Measurements from ENCODE around the gene CLCN7. TPM values are rescaled to one million over a fixed set of nuclear protein-coding genes. Genes with fewer than 3 reads are reported as not detected.

Gene CLCN7
- total RNA-seq, 1 experiment from 2014 or later = 127 TPM

GRCh38 chr16:1397779-1398178 is 77.0 kb downstream of the CLCN7 start:
- CTCF ChIA-PET = no interaction called here
- no peaks in the 10 kb centered on the region for H3K9me3 Mint-ChIP-seq (ENCODE audit: unreplicated experiment)
- POLR2A ChIA-PET = no interaction called here
- Histone ChIP-seq H3K9me3 (no peaks in the 10 kb centered on the region), H3K4me3 (ENCODE audit: low read depth, low read length) (no peak overlapping the region), H3K36me3 (ENCODE audit: control insufficient read depth, insufficient read depth, low read length) (no peaks in the 10 kb centered on the region), H3K27me3 (replicated peaks; ENCODE audit: control insufficient read depth, insufficient read depth, low read length) (no peaks in the 10 kb centered on the region), H3K4me1 (no peaks in the 10 kb centered on the region)
- no peak overlapping the region for H3K4me3 Mint-ChIP-seq (ENCODE audit: unreplicated experiment)
- H3K4me1 Mint-ChIP-seq (ENCODE audit: low read depth, unreplicated experiment) = no peaks in the 10 kb centered on the region
- no peak overlapping the region for H3K27ac Mint-ChIP-seq (ENCODE audit: unreplicated experiment)
- no peak for DNase-seq
- H3K27me3 Mint-ChIP-seq (ENCODE audit: insufficient read depth, unreplicated experiment) = no peaks in the 10 kb centered on the region
- intact Hi-C loops (cut with micrococcal nuclease; ENCODE audit: unreplicated experiment) = no loop called here
- BruUV-seq (replicated peaks) = no TSS peak
- H3K36me3 Mint-ChIP-seq (ENCODE audit: insufficient read depth, unreplicated experiment) = peaks cover 15% of the 10 kb centered on the region
- TF ChIP-seq, protein P1, sequence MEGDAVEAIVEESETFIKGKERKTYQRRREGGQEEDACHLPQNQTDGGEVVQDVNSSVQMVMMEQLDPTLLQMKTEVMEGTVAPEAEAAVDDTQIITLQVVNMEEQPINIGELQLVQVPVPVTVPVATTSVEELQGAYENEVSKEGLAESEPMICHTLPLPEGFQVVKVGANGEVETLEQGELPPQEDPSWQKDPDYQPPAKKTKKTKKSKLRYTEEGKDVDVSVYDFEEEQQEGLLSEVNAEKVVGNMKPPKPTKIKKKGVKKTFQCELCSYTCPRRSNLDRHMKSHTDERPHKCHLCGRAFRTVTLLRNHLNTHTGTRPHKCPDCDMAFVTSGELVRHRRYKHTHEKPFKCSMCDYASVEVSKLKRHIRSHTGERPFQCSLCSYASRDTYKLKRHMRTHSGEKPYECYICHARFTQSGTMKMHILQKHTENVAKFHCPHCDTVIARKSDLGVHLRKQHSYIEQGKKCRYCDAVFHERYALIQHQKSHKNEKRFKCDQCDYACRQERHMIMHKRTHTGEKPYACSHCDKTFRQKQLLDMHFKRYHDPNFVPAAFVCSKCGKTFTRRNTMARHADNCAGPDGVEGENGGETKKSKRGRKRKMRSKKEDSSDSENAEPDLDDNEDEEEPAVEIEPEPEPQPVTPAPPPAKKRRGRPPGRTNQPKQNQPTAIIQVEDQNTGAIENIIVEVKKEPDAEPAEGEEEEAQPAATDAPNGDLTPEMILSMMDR (IDR thresholded peaks at IDR 0.05; ENCODE audit: insufficient read depth in 1 of 2, low read depth in 1 of 2, low read length in 1 of 2, severe bottlenecking in 1 of 2, unreplicated experiment in 1 of 2) = no peak

- TF ChIP-seq, protein P1 (IDR thresholded peaks at IDR 0.05; ENCODE audit: insufficient read depth in 1 of 2, low read depth in 1 of 2, low read length in 1 of 2, severe bottlenecking in 1 of 2, unreplicated experiment in 1 of 2) = no peak
- Histone ChIP-seq H3K4me1 (no peaks in the 10 kb centered on the region), H3K4me3 (ENCODE audit: low read depth, low read length) (no peak overlapping the region), H3K27me3 (replicated peaks; ENCODE audit: control insufficient read depth, insufficient read depth, low read length) (no peaks in the 10 kb centered on the region), H3K36me3 (ENCODE audit: control insufficient read depth, insufficient read depth, low read length) (no peaks in the 10 kb centered on the region), H3K9me3 (no peaks in the 10 kb centered on the region)
- no peaks in the 10 kb centered on the region for H3K27me3 Mint-ChIP-seq (ENCODE audit: insufficient read depth, unreplicated experiment)
- intact Hi-C loops (cut with micrococcal nuclease; ENCODE audit: unreplicated experiment) = no loop called here
- BruUV-seq (replicated peaks) = no TSS peak
- H3K27ac Mint-ChIP-seq (ENCODE audit: unreplicated experiment) = no peak overlapping the region
- no peak overlapping the region for H3K4me3 Mint-ChIP-seq (ENCODE audit: unreplicated experiment)
- ChIA-PET CTCF (no interaction called here), POLR2A (no interaction called here)
- peaks cover 11% of the 10 kb centered on the region for H3K36me3 Mint-ChIP-seq (ENCODE audit: insufficient read depth, unreplicated experiment)
- DNase-seq = no peak
- H3K9me3 Mint-ChIP-seq (ENCODE audit: unreplicated experiment) = no peaks in the 10 kb centered on the region
- no peaks in the 10 kb centered on the region for H3K4me1 Mint-ChIP-seq (ENCODE audit: low read depth, unreplicated experiment)
Observed at GRCh38 chr16:1395444-1396031, 79.3 kb downstream of the CLCN7 start.

Other genes with a start within 250 kb of the CLCN7 start
- not detected in 2 replicates for gene TPSG1, start 249.8 kb downstream of the CLCN7 start, total RNA-seq (2022)
- gene TPSB2, start 244.8 kb downstream of the CLCN7 start, total RNA-seq (2022) = not detected in 2 replicates
- gene TPSAB1, start 234.3 kb downstream of the CLCN7 start, total RNA-seq (2022) = not detected in 2 replicates
- not detected in 2 replicates for gene TPSD1, start 219.0 kb downstream of the CLCN7 start, total RNA-seq (2022)
- 178 and 199 TPM in 2 replicates for gene UBE2I, start 165.4 kb downstream of the CLCN7 start, total RNA-seq (2022)
- 4.2 and 5.0 TPM in 2 replicates for gene BAIAP3, start 141.4 kb downstream of the CLCN7 start, total RNA-seq (2022)
- 48.3 and 48.6 TPM in 2 replicates for gene TSR3, start 123.2 kb downstream of the CLCN7 start, total RNA-seq (2022)
- 37.3 and 37.6 TPM in 2 replicates for gene GNPTG, start 123.1 kb downstream of the CLCN7 start, total RNA-seq (2022)
- gene UNKL, start 60.3 kb downstream of the CLCN7 start, total RNA-seq (2022) = 31.2 and 37.7 TPM in 2 replicates
- gene UQCC4, start 54.3 kb downstream of the CLCN7 start, total RNA-seq (2022) = 15.4 and 17.9 TPM in 2 replicates
- 2.0 and 2.1 TPM in 2 replicates for gene PERCC1, start 44.0 kb downstream of the CLCN7 start, total RNA-seq (2022)
- 0.88 and 1.1 TPM in 2 replicates for gene CCDC154, start 30.5 kb downstream of the CLCN7 start, total RNA-seq (2022)
- gene PTX4, start 13.9 kb upstream of the CLCN7 start, total RNA-seq (2022) = not detected in 2 replicates
- 55.7 and 62.6 TPM in 2 replicates for gene TELO2, start 18.3 kb upstream of the CLCN7 start, total RNA-seq (2022)
- gene TMEM204, start 58.6 kb upstream of the CLCN7 start, total RNA-seq (2022) = not detected in 2 replicates
- gene IFT140, start 137.0 kb upstream of the CLCN7 start, total RNA-seq (2022) = 16.0 and 16.2 TPM in 2 replicates
- gene CRAMP1, start 137.3 kb upstream of the CLCN7 start, total RNA-seq (2022) = 24.7 and 27.3 TPM in 2 replicates
- gene JPT2, start 203.3 kb upstream of the CLCN7 start, total RNA-seq (2022) = 170 and 178 TPM in 2 replicates
- gene MAPK8IP3, start 231.2 kb upstream of the CLCN7 start, total RNA-seq (2022) = 60.5 and 74.9 TPM in 2 replicates